SIG-M5 (cell line): ENCODE data around the gene FAM13A.
A peak's percentile ranks its signal among the peaks of the same experiment; 100 is the strongest.
"Not testable (repeated sequence)": the region's sequence is repeated elsewhere in the genome, so short reads cannot be mapped to it uniquely, and the experiment has no call there.

Experiments
- DNase-seq: peaks from one replicate; lab custom pipeline; 2025; lab: John Stamatoyannopoulos, UW

FAM13A gene

GRCh38 chr4:88897752-88898151 lies 159.2 kb downstream of the FAM13A start:
- DNase-seq = no peak

- DNase-seq = no peak
Measured at GRCh38 chr4:88897180-88897579, 159.8 kb downstream of the FAM13A start.

GRCh38 chr4:88893961-88894360 lies 163.0 kb downstream of the FAM13A start:
- DNase-seq = no peak

- DNase-seq = no peak
Measured at GRCh38 chr4:88892646-88893045, 164.3 kb downstream of the FAM13A start.

GRCh38 chr4:88891636-88892035 lies 165.3 kb downstream of the FAM13A start:
- no peak for DNase-seq

- DNase-seq = not testable (repeated sequence)
Measured at GRCh38 chr4:88887409-88887808, 169.6 kb downstream of the FAM13A start.

- no peak for DNase-seq
Measured at GRCh38 chr4:88881227-88881569, 175.8 kb downstream of the FAM13A start.

GRCh38 chr4:88880501-88881226 lies 176.3 kb downstream of the FAM13A start:
- DNase-seq = no peak

GRCh38 chr4:88879991-88880390 lies 177.0 kb downstream of the FAM13A start:
- DNase-seq = no peak

- DNase-seq = no peak
Measured at GRCh38 chr4:88878642-88879041, 178.3 kb downstream of the FAM13A start.

- no peak for DNase-seq
Measured at GRCh38 chr4:88870428-88870827, 186.6 kb downstream of the FAM13A start.

- DNase-seq = no peak
Measured at GRCh38 chr4:88868510-88868909, 188.5 kb downstream of the FAM13A start.

- no peak for DNase-seq
Measured at GRCh38 chr4:88866862-88867550, 190.0 kb downstream of the FAM13A start.

- no peak for DNase-seq
Measured at GRCh38 chr4:88865466-88865865, 191.5 kb downstream of the FAM13A start.

GRCh38 chr4:88865046-88865445 lies 191.9 kb downstream of the FAM13A start:
- no peak for DNase-seq

- DNase-seq = no peak
Measured at GRCh38 chr4:88860586-88860985, 196.4 kb downstream of the FAM13A start.

GRCh38 chr4:88859191-88859812 lies 197.7 kb downstream of the FAM13A start:
- DNase-seq = no peak

- peak; percentile 89 for DNase-seq
Measured at GRCh38 chr4:88858752-88859151, 198.2 kb downstream of the FAM13A start.

GRCh38 chr4:88857588-88857987 lies 199.4 kb downstream of the FAM13A start:
- DNase-seq = no peak

- DNase-seq = no peak
Measured at GRCh38 chr4:88854481-88854880, 202.5 kb downstream of the FAM13A start.

GRCh38 chr4:88853583-88853982 lies 203.4 kb downstream of the FAM13A start:
- DNase-seq = not testable (repeated sequence)

GRCh38 chr4:88846206-88846790 lies 210.7 kb downstream of the FAM13A start:
- no peak for DNase-seq
